GM19395 (cell line): ENCODE data around the gene PI4KA.

Source experiments
- ATAC-seq: cut with Tn5 transposase; IDR thresholded peaks from one replicate; pipeline ENCODE4 v1.9.1; 2021; ENCODE audit warnings: mild to moderate bottlenecking, moderate library complexity; ENCODE audit not compliant: unreplicated experiment

Gene PI4KA

GRCh38 chr22:20794650-20795413, 63.8 kb downstream of the PI4KA start:
- no peak for ATAC-seq

GRCh38 chr22:20793748-20794649, 64.6 kb downstream of the PI4KA start:
- no peak for ATAC-seq

- ATAC-seq, result no peak
Measured at GRCh38 chr22:20792966-20793728, 65.5 kb downstream of the PI4KA start.

- ATAC-seq, result no peak
Measured at GRCh38 chr22:20792221-20792965, 66.2 kb downstream of the PI4KA start.

GRCh38 chr22:20788627-20789344, 69.8 kb downstream of the PI4KA start:
- no peak for ATAC-seq

- ATAC-seq, result no peak
Measured at GRCh38 chr22:20787746-20788626, 70.6 kb downstream of the PI4KA start.

GRCh38 chr22:20787223-20787622, 71.4 kb downstream of the PI4KA start:
- ATAC-seq, result no peak

GRCh38 chr22:20786536-20786979, 72.1 kb downstream of the PI4KA start:
- no peak for ATAC-seq

- ATAC-seq, result no peak
Measured at GRCh38 chr22:20786048-20786447, 72.6 kb downstream of the PI4KA start.

- ATAC-seq, result no peak
Measured at GRCh38 chr22:20785415-20785814, 73.2 kb downstream of the PI4KA start.

GRCh38 chr22:20783844-20784723, 74.5 kb downstream of the PI4KA start:
- ATAC-seq, result no peak

GRCh38 chr22:20783300-20783673, 75.3 kb downstream of the PI4KA start:
- ATAC-seq, result no peak

- no peak for ATAC-seq
Measured at GRCh38 chr22:20782596-20783299, 75.9 kb downstream of the PI4KA start.

- no peak for ATAC-seq
Measured at GRCh38 chr22:20782083-20782482, 76.5 kb downstream of the PI4KA start.

- ATAC-seq, result no peak
Measured at GRCh38 chr22:20781272-20781990, 77.2 kb downstream of the PI4KA start.

- ATAC-seq, result no peak
Measured at GRCh38 chr22:20779818-20780158, 78.8 kb downstream of the PI4KA start.
